Brain microvascular endothelial cell (primary cell): ENCODE data around the gene PWWP2A.

Experiments
- DNase-seq: peaks from one replicate; pipeline ENCODE4 v3.0.0-alpha.2; 2020
- H3K27ac ChIP-seq: fragments of 250-450 bp; sonication (Bioruptor Pico); 2 replicates; pipeline ENCODE4 v1.5.1; 2020; ENCODE audit warnings: mild to moderate bottlenecking, moderate library complexity
- H3K27me3 ChIP-seq: fragments of 250-450 bp; sonication (Bioruptor Pico); replicated peaks from 2 replicates; pipeline ENCODE4 v1.5.1; 2020; ENCODE audit warnings: mild to moderate bottlenecking
- H3K36me3 ChIP-seq: fragments of 250-450 bp; sonication (Bioruptor Pico); replicated peaks from 2 replicates; pipeline ENCODE4 v1.5.1; 2020; ENCODE audit warnings: mild to moderate bottlenecking
- H3K4me3 ChIP-seq: 2 replicates; pipeline ENCODE4 v1.5.1; 2011; ENCODE audit warnings: low read depth, mild to moderate bottlenecking, control low read depth, low read length, moderate library complexity
- CTCF ChIP-seq: IDR thresholded peaks from 2 replicates; pipeline ENCODE4 v1.5.1; 2011; ENCODE audit warnings: low read depth, mild to moderate bottlenecking, moderate library complexity, low read length, control low read depth, inconsistent platforms; ENCODE audit errors: missing control alignments
- in situ Hi-C: cut with HindIII; loops from 2 replicates; pipeline ENCODE4 v1.10.0; 2017; ENCODE audit warnings: low sequenced_read_pairs, low pct_ligation_motif_present

Gene PWWP2A

DNA sequence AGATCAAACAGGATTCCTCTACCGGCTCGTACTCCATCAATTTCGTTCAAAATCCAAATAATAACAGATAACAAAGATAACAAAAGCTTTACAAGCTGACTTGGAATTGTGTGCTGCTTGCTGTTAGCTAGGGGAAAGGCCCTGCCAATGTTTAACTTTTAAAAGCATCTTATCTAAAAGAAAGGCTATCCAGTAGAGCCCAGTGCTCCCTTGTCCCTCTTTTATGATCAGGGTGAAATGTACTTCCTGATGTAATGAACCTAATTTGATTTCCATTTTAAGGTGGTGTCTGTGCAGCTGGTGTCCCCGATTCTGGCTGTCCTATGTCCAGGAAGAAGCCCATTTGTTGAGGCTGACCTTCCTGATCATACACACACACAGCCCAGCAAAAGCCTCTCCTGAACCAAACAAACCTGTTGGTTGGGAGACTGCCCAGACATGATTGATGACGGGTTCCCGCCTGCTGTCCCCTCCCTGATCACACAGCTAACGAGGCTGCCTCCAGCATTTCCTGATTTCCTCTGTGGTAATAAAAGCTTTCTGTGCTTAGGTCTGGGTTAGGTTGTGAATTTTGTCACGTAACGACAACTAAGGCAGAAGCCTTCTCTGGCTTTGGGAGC is 54.1 kb downstream of the PWWP2A start:
- Histone ChIP-seq H3K27me3 (no peaks in the 10 kb centered on the region), H3K36me3 (peaks cover 28% of the 10 kb centered on the region), H3K27ac (no peak overlapping the region), H3K4me3 (no peak overlapping the region)
- in situ Hi-C loops: no loop called here
- TF ChIP-seq CTCF: no peak
- no peak for DNase-seq

DNA sequence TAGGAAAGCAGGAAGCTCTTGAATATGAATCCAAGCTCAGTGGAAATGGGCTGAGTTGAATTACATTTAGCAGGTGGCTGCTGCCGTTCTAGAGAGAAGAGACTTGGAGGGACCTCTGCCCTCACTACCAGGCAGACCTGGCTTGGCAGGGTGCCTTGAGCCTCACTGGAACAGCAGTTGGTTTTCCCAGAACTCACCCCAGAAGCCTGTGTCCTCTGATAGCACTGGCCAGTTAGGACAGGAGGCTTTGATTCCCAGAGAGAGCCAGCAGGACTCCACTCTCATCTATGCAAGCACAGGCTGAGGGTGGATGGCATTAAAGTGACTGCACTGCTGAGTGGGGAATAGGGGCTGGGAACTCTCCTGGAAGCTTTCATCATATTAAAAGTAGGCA is 54.8 kb downstream of the PWWP2A start:
- Histone ChIP-seq H3K27me3 (no peaks in the 10 kb centered on the region), H3K36me3 (peaks cover 28% of the 10 kb centered on the region), H3K4me3 (no peak overlapping the region), H3K27ac (no peak overlapping the region)
- DNase-seq: no peak
- in situ Hi-C loops: no loop called here
- no peak for TF ChIP-seq CTCF

DNA sequence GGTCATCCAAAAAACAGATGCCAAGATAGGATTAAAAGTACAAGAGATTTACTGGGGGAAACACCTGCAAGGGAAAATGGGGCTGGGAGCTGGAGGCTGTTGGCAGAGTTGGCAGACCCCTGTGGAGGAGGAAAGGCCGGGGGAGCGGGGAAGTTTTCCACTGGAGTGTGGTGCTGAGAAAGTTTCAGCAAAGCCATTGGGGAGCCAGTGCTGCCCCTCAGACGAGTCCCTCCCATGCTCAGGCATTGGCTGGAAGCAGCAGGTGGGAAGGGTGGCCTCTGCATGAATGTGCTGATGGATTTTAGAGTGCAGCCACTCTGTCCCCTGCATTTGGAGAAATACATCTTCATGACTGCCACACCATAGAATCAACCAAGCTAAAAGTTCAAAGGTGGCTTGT is 57.5 kb downstream of the PWWP2A start:
- no peak for TF ChIP-seq CTCF
- Histone ChIP-seq H3K27ac (no peak overlapping the region), H3K27me3 (no peaks in the 10 kb centered on the region), H3K4me3 (no peak overlapping the region), H3K36me3 (peaks cover 33% of the 10 kb centered on the region)
- in situ Hi-C loops: no loop called here
- DNase-seq: no peak

DNA sequence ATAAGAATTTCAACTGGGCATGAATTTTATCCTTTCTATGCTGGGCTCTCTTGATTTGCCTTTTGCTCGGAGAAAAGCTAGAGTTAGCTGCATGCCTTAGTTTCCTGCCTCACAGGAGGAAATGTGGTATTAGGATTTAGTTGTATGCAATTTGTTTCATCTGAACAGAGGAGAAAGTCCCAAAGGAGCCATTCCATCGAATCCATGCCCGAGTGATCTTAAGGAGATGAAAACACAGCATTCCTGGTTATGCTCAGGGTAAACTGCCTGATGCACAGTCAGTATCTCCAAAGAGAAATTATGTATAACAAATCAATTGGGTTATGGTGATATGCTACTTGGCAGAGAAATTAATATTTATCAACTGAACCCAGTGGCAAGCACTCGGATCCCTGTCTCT is 59.2 kb downstream of the PWWP2A start:
- H3K27me3 ChIP-seq: no peaks in the 10 kb centered on the region
- H3K27ac ChIP-seq: no peak overlapping the region
- no peak for DNase-seq
- no peak overlapping the region for H3K4me3 ChIP-seq
- H3K36me3 ChIP-seq: peaks cover 30% of the 10 kb centered on the region
- in situ Hi-C loops: no loop called here
- TF ChIP-seq CTCF: no peak

- Histone ChIP-seq H3K27me3 (no peaks in the 10 kb centered on the region), H3K36me3 (peaks cover 25% of the 10 kb centered on the region), H3K4me3 (no peak overlapping the region), H3K27ac (no peak overlapping the region)
- no peak for TF ChIP-seq CTCF
- in situ Hi-C loops: no loop called here
- no peak for DNase-seq
Observed at GRCh38 chr5:160057256-160057655, 62.0 kb downstream of the PWWP2A start.

DNA sequence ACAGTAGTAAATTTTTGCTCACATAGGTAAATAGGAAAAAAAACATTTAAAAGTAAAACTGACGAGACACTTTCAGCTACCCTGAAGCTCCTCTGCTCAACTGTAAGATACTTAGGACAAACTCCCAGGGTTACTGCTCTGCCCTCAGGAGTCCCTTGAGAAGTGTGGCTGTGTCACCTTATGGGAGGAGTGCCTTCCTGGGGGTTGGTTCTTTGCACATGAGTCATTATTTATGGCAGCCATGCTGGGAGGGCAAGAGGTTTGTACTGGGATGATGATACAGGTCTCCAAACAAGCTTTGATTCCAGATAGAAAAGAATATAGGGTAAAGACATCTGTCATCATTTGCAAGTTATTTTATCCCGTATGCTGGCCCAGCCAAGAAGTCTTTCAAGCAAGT is 64.4 kb downstream of the PWWP2A start:
- no peak for TF ChIP-seq CTCF
- in situ Hi-C loops: no loop called here
- Histone ChIP-seq H3K27ac (peak overlapping the region; percentile 47), H3K4me3 (no peak overlapping the region), H3K27me3 (no peaks in the 10 kb centered on the region), H3K36me3 (peaks cover 20% of the 10 kb centered on the region)
- DNase-seq: peak; percentile 53
